GM18907 (cell line): ENCODE results near the gene DRC3.
"Not testable (repeated sequence)": the region's sequence is repeated elsewhere in the genome, so short reads cannot be mapped to it uniquely, and the experiment has no call there.

Experiments used
- ATAC-seq: cut with Tn5 transposase; IDR thresholded peaks from one replicate; pipeline ENCODE4 v1.9.1; 2021; ENCODE audit warnings: mild to moderate bottlenecking, moderate library complexity; ENCODE audit not compliant: unreplicated experiment

Gene DRC3

GRCh38 chr17:17972126-17972951, at the start of gene DRC3, which contains the start of gene TOM1L2:
TSS of gene DRC3 (plus strand) at chr17:17972862. CDS start at chr17:17977599, 4,737 bp downstream.
TSS of gene TOM1L2 (minus strand) at chr17:17972400. CDS start at chr17:17972313, 87 bp downstream.
- ATAC-seq = peak; percentile 93

GRCh38 chr17:17924131-17924856, 48.4 kb upstream of the DRC3 start:
- no peak for ATAC-seq

GRCh38 chr17:17924857-17925250, 47.8 kb upstream of the DRC3 start:
- no peak for ATAC-seq

GRCh38 chr17:17926036-17926435, 46.6 kb upstream of the DRC3 start:
- ATAC-seq = no peak

- no peak for ATAC-seq
Observed at GRCh38 chr17:17926840-17927449, 45.7 kb upstream of the DRC3 start.

GRCh38 chr17:17928398-17929287, 44.0 kb upstream of the DRC3 start:
- ATAC-seq = no peak

GRCh38 chr17:17929655-17930380, 42.8 kb upstream of the DRC3 start:
- no peak for ATAC-seq

GRCh38 chr17:17930674-17931073, 42.0 kb upstream of the DRC3 start:
- no peak for ATAC-seq

GRCh38 chr17:17931159-17931558, 41.5 kb upstream of the DRC3 start:
- no peak for ATAC-seq

- ATAC-seq = no peak
Observed at GRCh38 chr17:17933775-17934174, 38.9 kb upstream of the DRC3 start.

- ATAC-seq = no peak
Observed at GRCh38 chr17:17934214-17934613, 38.4 kb upstream of the DRC3 start.

- ATAC-seq = no peak
Observed at GRCh38 chr17:17934806-17935205, 37.9 kb upstream of the DRC3 start.

- ATAC-seq = no peak
Observed at GRCh38 chr17:17935321-17936271, 37.1 kb upstream of the DRC3 start.

GRCh38 chr17:17937201-17937853, 35.3 kb upstream of the DRC3 start:
- no peak for ATAC-seq

GRCh38 chr17:17937958-17938357, 34.7 kb upstream of the DRC3 start:
- no peak for ATAC-seq

GRCh38 chr17:17938388-17939107, 34.1 kb upstream of the DRC3 start:
- ATAC-seq = no peak

GRCh38 chr17:17939941-17940340, 32.7 kb upstream of the DRC3 start:
- ATAC-seq = not testable (repeated sequence)

GRCh38 chr17:17940441-17940911, 32.2 kb upstream of the DRC3 start:
- ATAC-seq = no peak
